ENCODE data around the gene DLGAP4.
"Not testable (repeated sequence)": the region's sequence is repeated elsewhere in the genome, so short reads cannot be mapped to it uniquely, and the experiment has no call there.

DLGAP4 gene

GRCh38 chr20:36499723-36500501, 193.8 kb downstream of the DLGAP4 start:
- peak; percentile 24 for DNase-seq (ENCODE audit: low spot score)

DNA sequence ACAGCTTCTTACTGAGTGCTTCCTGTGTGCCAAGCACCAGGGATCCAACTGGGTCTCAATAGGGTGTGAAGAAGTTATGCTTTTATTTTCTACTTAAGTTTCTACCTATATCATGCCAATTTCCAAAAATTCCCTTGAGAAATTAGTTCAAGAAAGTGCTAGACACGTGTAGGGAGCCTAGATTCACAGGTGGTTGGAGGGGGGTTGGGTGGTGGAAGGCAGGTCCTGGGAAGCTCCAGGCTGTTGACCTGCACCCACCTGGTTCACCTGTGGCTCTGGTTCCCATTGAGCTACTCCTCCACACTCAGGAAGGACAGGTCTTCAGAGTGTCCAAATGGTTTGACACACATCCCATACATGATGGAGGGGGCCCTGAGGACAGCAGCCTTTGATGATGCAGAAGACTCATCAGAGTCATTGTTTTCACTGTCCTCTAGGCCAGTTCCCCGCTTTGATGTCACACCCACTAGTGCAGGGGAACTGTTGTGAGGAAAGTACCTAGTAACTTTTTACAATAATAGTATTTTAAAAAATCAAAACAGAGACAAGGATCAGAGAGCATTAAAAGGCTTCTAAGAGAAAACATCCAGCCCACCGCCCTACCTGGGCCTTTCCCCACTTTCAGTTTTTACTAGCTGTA, 195.3 kb downstream of the DLGAP4 start:
- no peak for DNase-seq (ENCODE audit: low spot score)

- DNase-seq (ENCODE audit: low spot score): no peak
Observed at GRCh38 chr20:36504295-36504694, 198.2 kb downstream of the DLGAP4 start.

- peak; percentile 59 for DNase-seq (ENCODE audit: low spot score)
Observed at GRCh38 chr20:36506253-36506652, 200.1 kb downstream of the DLGAP4 start.

DNA sequence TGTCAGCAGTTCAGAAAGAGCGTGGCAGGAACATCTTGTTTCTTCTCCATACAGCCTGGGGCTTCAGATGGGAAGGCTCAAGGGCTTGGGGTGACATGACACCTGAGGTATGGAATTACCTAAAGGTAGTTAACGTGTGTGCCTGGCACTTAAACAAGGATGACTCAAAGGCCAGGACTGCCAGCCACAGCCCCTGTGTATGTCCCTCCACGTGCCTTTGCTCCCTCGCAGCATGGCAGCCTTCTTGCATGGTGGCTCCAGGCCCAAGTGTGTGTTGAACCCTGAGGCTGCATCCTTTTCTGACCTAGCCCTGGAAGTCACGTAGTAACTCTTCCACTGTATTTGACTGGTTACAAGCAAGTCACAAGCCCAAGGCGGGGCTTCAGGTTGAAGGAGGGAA, 201.6 kb downstream of the DLGAP4 start:
- no peak for DNase-seq (ENCODE audit: low spot score)

- DNase-seq (ENCODE audit: low spot score): no peak
Observed at GRCh38 chr20:36519012-36519719, 213.0 kb downstream of the DLGAP4 start.

- no peak for DNase-seq (ENCODE audit: low spot score)
Observed at GRCh38 chr20:36519944-36520343, 213.8 kb downstream of the DLGAP4 start.

DNA sequence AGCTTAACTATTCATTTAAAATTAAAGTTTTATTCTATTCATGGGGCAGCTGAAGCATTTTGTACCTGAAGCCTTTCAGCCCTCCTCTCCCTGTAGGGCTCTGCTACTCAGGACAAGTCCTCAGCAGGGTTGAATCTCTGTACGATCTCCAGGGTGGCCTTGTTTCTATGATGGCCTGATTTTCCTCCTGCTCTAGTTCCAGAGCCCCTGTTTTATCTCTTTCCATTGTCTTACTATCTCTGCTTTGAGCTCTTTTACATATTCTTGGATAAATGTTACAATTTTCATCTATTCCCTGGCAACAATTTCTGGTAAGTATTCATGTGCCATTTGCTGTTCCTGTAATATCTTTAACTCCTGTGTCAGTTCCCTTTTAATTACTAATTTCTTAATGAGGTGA, 215.4 kb downstream of the DLGAP4 start:
- no peak for DNase-seq (ENCODE audit: low spot score)

DNA sequence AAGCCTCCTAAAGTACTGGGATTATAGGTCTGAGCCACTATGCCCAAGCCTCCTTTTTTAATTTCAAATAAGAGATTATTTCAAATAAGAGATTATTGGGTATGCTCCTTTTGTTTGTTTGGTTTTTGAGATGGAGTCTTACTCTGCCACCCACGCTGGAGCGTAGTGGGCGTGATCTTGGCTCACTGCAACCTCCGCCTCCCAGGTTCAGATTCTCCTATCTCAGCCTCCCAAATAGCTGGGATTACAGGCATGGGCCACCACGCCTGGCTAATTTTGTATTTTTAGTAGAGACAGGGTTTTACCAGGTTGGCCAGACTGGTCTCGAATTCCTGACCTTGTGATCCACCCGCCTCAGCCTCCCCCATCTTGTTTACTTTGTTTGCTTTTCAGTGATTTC, 216.3 kb downstream of the DLGAP4 start:
- not testable (repeated sequence) for DNase-seq (ENCODE audit: low spot score)

DNA sequence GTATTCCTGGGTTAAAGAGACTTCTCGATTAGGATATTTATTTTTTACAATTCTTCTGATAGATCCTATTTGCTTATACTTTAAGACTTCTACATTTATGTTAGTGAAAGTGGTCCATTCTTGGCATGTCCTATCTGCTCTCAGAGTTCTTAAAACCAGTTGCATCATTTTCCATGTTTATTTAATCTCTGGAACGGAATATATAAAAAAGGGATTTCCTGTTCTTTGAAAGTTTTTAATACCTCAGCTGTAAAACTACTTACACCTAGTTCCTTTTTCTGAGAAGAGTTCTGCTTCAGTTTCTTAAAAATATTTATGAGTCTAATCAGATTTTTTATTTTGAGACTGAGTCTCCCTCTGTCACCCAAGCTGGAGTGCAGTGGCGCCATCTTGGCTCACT, 217.2 kb downstream of the DLGAP4 start:
- no peak for DNase-seq (ENCODE audit: low spot score)

- DNase-seq (ENCODE audit: low spot score): no peak
Observed at GRCh38 chr20:36525620-36526365, 219.7 kb downstream of the DLGAP4 start.

GRCh38 chr20:36526521-36527011, 220.4 kb downstream of the DLGAP4 start:
- no peak for DNase-seq (ENCODE audit: low spot score)

DNA sequence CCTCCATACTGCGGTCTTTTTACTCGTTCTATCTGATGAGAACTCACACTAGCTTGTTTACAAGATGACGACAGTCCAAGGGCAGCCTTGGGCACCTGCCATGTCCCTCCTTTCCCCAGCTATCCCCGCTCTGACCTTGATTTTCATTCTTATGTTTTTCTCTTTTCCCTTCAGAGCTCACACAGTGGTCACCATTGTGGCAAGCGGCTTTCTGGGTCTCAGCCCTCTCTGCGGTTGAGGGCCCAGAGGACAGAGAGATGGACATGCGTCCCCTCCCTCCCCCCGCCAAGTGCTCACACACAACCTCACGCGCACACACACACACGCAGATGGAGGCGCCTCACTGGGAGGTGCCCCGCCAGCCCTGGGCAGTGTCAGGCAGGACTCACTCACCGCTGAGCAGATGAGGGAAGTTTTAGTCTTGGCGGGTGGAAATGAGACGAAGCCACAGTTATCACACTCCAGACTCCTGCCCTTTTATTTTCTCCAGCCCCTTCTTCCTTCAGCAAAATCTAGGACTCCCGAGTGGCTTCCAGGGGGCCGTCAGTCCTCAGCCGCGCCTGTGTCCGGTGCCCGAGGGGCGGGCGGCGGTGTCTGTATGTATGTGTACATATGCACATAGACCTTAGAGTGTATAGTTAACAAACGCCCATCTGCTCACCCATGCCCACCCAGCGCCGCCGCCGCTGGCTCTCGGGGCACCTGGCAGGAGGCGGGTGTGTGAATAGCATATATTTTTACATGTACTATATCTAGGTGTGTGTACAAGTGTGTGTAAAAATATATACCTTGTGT, 221.4 kb downstream of the DLGAP4 start:
- no peak for DNase-seq (ENCODE audit: low spot score)

GRCh38 chr20:36528176-36528874, 222.2 kb downstream of the DLGAP4 start:
- no peak for DNase-seq (ENCODE audit: low spot score)

- no peak for DNase-seq (ENCODE audit: low spot score)
Observed at GRCh38 chr20:36528875-36529417, 222.8 kb downstream of the DLGAP4 start.

GRCh38 chr20:36532388-36532787, 226.2 kb downstream of the DLGAP4 start:
- peak; percentile 27 for DNase-seq (ENCODE audit: low spot score)

GRCh38 chr20:36532822-36533221, 226.7 kb downstream of the DLGAP4 start:
- no peak for DNase-seq (ENCODE audit: low spot score)

DNA sequence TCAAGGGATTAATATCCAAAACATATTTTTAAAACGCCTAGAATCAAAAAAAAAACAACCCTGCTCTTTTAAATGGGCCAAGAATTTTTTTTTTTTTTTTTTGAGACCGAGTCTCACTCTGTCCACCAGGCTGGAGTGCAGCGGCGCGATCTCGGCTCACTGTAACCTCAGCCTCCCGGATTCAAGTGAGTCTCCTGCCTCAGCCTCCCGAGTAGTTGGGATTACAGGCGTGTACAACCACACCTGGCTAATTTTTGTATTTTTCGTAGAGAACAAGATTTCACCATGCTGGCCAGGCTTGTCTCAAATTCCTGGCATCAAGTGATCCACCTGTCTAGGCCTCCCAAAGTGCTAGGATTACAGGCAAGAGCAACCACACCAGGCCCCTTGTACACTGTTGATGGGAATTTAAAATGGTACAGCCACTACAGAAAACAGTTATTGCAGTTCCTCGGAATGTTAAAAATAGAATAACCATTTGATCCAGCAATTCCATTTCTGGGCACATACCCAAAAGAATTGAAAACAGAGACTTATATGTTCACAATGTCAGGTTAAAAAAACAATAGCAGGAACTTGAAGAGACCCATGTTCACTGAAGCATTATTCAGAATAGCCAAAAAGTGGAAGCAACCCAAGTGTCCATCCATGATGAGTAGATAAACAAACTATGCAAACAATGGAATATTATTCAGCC, 232.0 kb downstream of the DLGAP4 start:
- no peak for DNase-seq (ENCODE audit: low spot score)

DNA sequence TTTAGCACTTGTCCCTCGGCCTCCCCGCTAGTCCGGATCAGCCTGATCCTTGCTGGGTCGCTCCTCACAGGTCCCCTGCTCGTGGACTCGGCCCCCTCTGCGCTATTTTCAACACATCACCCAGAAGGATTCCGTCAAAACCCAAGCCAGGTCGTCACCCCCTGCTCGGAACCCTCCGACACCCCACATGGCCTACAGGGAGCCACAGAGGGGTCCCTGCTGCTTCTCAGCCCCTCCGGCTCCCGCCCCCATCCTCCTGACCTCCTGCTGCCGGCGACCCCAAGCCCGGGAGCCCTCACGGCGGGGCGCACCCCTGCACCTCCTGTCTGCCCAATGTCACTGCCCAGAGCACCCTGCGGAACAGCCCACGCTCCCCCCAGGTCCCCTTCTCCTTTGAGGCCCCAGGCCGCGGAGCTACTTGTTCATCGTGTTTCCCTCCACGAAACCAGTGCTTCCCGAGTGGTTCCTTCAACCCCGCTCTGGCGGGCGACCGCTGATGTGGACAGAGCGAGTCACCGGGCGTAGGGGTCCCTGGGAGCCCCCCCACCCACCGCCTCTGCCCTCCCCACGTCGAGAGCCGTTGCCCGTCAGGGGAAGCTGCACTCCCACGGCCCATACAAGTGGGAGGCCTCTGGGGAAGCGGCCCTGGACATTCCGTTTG, 234.5 kb downstream of the DLGAP4 start:
- peak; percentile 19 for DNase-seq (ENCODE audit: low spot score)
